PC-3 (cell line): ENCODE measurements around the gene TIAM2. TPM values are rescaled to one million over a fixed set of nuclear protein-coding genes. Genes with fewer than 3 reads are reported as not detected.

ENCODE experiments used
- ATAC-seq: fragments of 200-7000 bp; cut with Tn5 transposase; 2 replicates; pipeline ENCODE4 v1.9.1; 2020; ENCODE audit warnings: mild to moderate bottlenecking, moderate library complexity
- BruUV-seq: library from RNA; stranded (reverse); fragments of 400-500 nt; replicated peaks from 2 replicates; lab custom pipeline; 2021; lab: Mats Ljungman, UMichigan
- CTCF ChIA-PET: fragments of 300-600 bp; sonication (Branson Sonifier 250); formaldehyde crosslinking; loops from one replicate; lab custom pipeline; 2022; ENCODE audit warnings: antibody characterized with exemption; lab: Charles Lee
- POLR2A ChIA-PET: fragments of 300-600 bp; sonication (Branson Sonifier 250); formaldehyde crosslinking; loops from one replicate; lab custom pipeline; 2022; ENCODE audit warnings: antibody characterized with exemption; ENCODE audit not compliant: unreplicated experiment; lab: Charles Lee
- DNase-seq: peaks from one replicate; pipeline ENCODE4 v3.0.0-alpha.2; 2015
- H2AFZ ChIP-seq: fragments of 300-600 bp; sonication (generic); 2 replicates; pipeline ENCODE4 v1.6.0; 2016; ENCODE audit warnings: antibody characterized with exemption, low read length
- H3F3A ChIP-seq: fragments of 300-600 bp; sonication (generic); one replicate; pipeline ENCODE4 v1.6.0; 2017; ENCODE audit warnings: antibody characterized with exemption, low read length, control low read depth, mild to moderate bottlenecking; ENCODE audit not compliant: unreplicated experiment
- H3K27ac ChIP-seq: fragments of 300-600 bp; sonication (generic); 2 replicates; pipeline ENCODE4 v1.5.1; 2016; ENCODE audit warnings: mild to moderate bottlenecking, low read length
- H3K27me3 ChIP-seq: fragments of 300-600 bp; sonication (generic); 2 replicates; pipeline ENCODE4 v1.6.1; 2016; ENCODE audit warnings: low read length, mixed read lengths
- H3K36me3 ChIP-seq: fragments of 300-600 bp; sonication (generic); 2 replicates; pipeline ENCODE4 v1.6.1; 2016; ENCODE audit warnings: low read depth, mixed run types, low read length, mixed read lengths
- H3K4me1 ChIP-seq: fragments of 300-600 bp; sonication (generic); 2 replicates; pipeline ENCODE4 v1.5.1; 2016; ENCODE audit warnings: low read length; ENCODE audit not compliant: insufficient read depth
- H3K4me2 ChIP-seq: fragments of 300-600 bp; sonication (generic); 2 replicates; pipeline ENCODE4 v1.6.0; 2016; ENCODE audit warnings: low read length
- H3K4me3 ChIP-seq: fragments of 300-600 bp; sonication (generic); 2 replicates; pipeline ENCODE4 v1.5.1; 2016; ENCODE audit warnings: mild to moderate bottlenecking, low read length, mixed read lengths
- H3K79me2 ChIP-seq: fragments of 300-600 bp; sonication (generic); 2 replicates; pipeline ENCODE4 v1.6.1; 2017; ENCODE audit warnings: low read length, mixed read lengths
- H3K9ac ChIP-seq: fragments of 300-600 bp; sonication (generic); 2 replicates; pipeline ENCODE4 v1.6.0; 2016; ENCODE audit warnings: mild to moderate bottlenecking, low read length
- H3K9me2 ChIP-seq: fragments of 300-600 bp; sonication (generic); replicated peaks from 2 replicates; pipeline ENCODE4 v1.6.1; 2016; ENCODE audit warnings: mixed run types, low read length, mixed read lengths
- H3K9me3 ChIP-seq: fragments of 300-600 bp; sonication (generic); 2 replicates; pipeline ENCODE4 v1.6.1; 2016; ENCODE audit warnings: low read length, mixed read lengths
- H4K20me1 ChIP-seq: fragments of 300-600 bp; sonication (generic); 2 replicates; pipeline ENCODE4 v1.6.1; 2016; ENCODE audit warnings: low read length, mixed read lengths
- EZH2 ChIP-seq: fragments of 300-600 bp; sonication (generic); IDR thresholded peaks from one replicate; pipeline ENCODE4 v1.6.1; 2017; ENCODE audit warnings: antibody characterized with exemption, mild to moderate bottlenecking, low read length; ENCODE audit not compliant: unreplicated experiment
- EZH2phosphoT487 ChIP-seq: fragments of 300-600 bp; sonication (generic); IDR thresholded peaks from 2 replicates; pipeline ENCODE4 v1.6.1; 2018; ENCODE audit warnings: mild to moderate bottlenecking, antibody characterized with exemption, low read length, borderline replicate concordance
- intact Hi-C: fragments of 100-400 bp; cut with micrococcal nuclease; formaldehyde crosslinking; loops from 2 replicates; pipeline ENCODE4 v1.9.0; 2023
- total RNA-seq: library from RNA; depleted of rRNA; stranded (reverse); fragments of >200 nt; gene quantifications from 2 replicates; pipeline ENCODE4 v1.2.3, GENCODE V29; 2014
- TF ChIP-seq, protein P1 (sequence below): fragments of 300-600 bp; sonication (generic); conservative IDR thresholded peaks from 2 replicates; pipeline ENCODE4 v1.5.1; 2017; ENCODE audit warnings: antibody characterized with exemption, low read depth, mild to moderate bottlenecking, low read length

TIAM2 gene
- total RNA-seq, 1 experiment from 2014 or later: 4.5 TPM

DNA sequence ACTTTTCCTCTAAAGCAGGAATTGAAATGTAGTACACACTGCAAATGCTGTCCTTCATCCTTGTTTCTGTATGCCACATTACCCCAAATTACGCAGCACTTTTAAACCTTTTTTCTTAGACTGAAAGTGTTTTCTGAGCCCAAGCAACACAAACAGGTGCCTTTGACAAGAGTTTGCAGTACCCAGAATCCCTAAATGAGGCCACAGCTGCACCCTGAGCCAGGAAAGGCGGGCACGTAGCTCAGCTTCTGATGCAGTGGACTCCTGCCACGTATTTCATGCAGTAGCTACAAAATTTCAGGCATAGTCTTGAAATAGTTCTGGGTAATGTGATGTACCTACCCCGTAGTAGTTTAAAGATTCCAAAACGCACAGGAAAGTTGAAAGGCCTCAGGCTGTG is 237.7 kb downstream of the TIAM2 start:
- ChIA-PET CTCF (no interaction called here), POLR2A (no interaction called here)
- no peaks in the 10 kb centered on the region for H3K27me3 ChIP-seq
- H3K36me3 ChIP-seq: no peaks in the 10 kb centered on the region
- H3K27ac ChIP-seq: no peak overlapping the region
- no TSS peak for BruUV-seq
- DNase-seq (no peak), ATAC-seq (no peak)
- H3K9me3 ChIP-seq: no peaks in the 10 kb centered on the region
- H3K4me2 ChIP-seq: no peak overlapping the region
- no peaks in the 10 kb centered on the region for H3K4me1 ChIP-seq
- H3K4me3 ChIP-seq: no peak overlapping the region
- TF ChIP-seq EZH2phosphoT487 (no peak), EZH2 (no peak)
- TF ChIP-seq, protein P1, sequence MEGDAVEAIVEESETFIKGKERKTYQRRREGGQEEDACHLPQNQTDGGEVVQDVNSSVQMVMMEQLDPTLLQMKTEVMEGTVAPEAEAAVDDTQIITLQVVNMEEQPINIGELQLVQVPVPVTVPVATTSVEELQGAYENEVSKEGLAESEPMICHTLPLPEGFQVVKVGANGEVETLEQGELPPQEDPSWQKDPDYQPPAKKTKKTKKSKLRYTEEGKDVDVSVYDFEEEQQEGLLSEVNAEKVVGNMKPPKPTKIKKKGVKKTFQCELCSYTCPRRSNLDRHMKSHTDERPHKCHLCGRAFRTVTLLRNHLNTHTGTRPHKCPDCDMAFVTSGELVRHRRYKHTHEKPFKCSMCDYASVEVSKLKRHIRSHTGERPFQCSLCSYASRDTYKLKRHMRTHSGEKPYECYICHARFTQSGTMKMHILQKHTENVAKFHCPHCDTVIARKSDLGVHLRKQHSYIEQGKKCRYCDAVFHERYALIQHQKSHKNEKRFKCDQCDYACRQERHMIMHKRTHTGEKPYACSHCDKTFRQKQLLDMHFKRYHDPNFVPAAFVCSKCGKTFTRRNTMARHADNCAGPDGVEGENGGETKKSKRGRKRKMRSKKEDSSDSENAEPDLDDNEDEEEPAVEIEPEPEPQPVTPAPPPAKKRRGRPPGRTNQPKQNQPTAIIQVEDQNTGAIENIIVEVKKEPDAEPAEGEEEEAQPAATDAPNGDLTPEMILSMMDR: no peak
- no peaks in the 10 kb centered on the region for H3K9me2 ChIP-seq
- H3K9ac ChIP-seq: no peak overlapping the region
- no peaks in the 10 kb centered on the region for H3K79me2 ChIP-seq
- H3F3A ChIP-seq: no peaks in the 10 kb centered on the region
- intact Hi-C loops: no loop called here
- no peaks in the 10 kb centered on the region for H4K20me1 ChIP-seq
- no peak overlapping the region for H2AFZ ChIP-seq

DNA sequence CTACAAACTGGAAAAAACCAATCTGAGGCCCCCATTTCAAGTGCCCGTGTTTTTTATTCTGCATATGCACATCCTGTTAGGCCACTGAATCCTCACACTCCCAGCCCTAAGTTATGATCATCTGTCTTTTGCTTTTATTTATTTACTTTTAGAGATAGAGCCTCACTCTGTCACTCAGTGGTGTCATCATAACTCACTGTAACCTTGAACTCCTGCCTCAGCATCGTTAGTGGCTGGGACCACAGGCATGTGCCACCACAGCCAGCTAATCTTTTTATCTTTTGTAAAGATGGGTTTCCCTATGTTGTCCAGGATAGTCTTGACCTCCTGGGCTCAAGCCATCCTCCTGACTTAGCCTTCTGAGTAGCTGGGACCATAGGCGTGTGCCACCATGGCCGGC is 239.1 kb downstream of the TIAM2 start:
- Histone ChIP-seq H3K27me3 (no peaks in the 10 kb centered on the region), H3F3A (no peaks in the 10 kb centered on the region), H3K36me3 (no peaks in the 10 kb centered on the region), H3K9ac (no peak overlapping the region), H3K27ac (no peak overlapping the region), H3K9me3 (no peaks in the 10 kb centered on the region), H3K4me1 (no peaks in the 10 kb centered on the region), H4K20me1 (no peaks in the 10 kb centered on the region), H3K4me3 (no peak overlapping the region), H3K79me2 (no peaks in the 10 kb centered on the region), H2AFZ (no peak overlapping the region), H3K4me2 (no peak overlapping the region), H3K9me2 (no peaks in the 10 kb centered on the region)
- no TSS peak for BruUV-seq
- no peak for DNase-seq
- ChIA-PET POLR2A (no interaction called here), CTCF (no interaction called here)
- ATAC-seq: no peak
- intact Hi-C loops: no loop called here
- TF ChIP-seq EZH2phosphoT487 (no peak), EZH2 (no peak)
- TF ChIP-seq, protein P1: no peak

DNA sequence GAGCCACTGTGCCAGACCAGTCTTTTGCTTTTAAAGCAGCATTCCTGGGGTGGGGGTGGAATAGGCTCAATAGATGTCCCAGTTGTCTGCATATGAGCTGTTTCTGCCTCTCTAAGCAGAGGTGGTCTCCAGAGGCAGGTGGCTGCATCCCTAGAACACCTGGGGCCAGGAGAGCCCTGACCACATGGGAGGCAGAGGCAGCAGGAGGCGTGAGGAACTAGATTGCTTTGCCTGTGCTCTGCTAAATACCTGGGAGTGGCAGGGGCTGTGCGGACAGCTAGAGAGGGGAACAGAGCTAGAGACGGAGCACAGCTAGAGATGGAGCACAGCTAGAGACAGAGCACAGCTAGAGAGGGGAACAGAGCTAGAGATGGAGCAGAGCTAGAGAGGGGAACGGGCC is 239.6 kb downstream of the TIAM2 start:
- intact Hi-C loops: no loop called here
- POLR2A ChIA-PET: no interaction called here
- no peak overlapping the region for H3K27ac ChIP-seq

More for the DNA sequence above, 239.6 kb downstream of the TIAM2 start:
- Histone ChIP-seq H3K27me3 (no peaks in the 10 kb centered on the region), H3K9me3 (no peaks in the 10 kb centered on the region), H3K36me3 (no peaks in the 10 kb centered on the region), H3K4me2 (no peak overlapping the region), H3K9ac (no peak overlapping the region), H3K4me3 (no peak overlapping the region), H2AFZ (no peak overlapping the region), H4K20me1 (no peaks in the 10 kb centered on the region), H3K79me2 (no peaks in the 10 kb centered on the region), H3F3A (no peaks in the 10 kb centered on the region), H3K9me2 (no peaks in the 10 kb centered on the region), H3K4me1 (no peaks in the 10 kb centered on the region)
- CTCF ChIA-PET: no interaction called here
- BruUV-seq: no TSS peak
- ATAC-seq (no peak), DNase-seq (no peak)
- no peak for TF ChIP-seq EZH2
- TF ChIP-seq, protein P1: no peak
- TF ChIP-seq EZH2phosphoT487: no peak
